PC-3 (cell line): ENCODE data around the gene SLC35D1. TPM values are rescaled to one million over a fixed set of nuclear protein-coding genes. Genes with fewer than 3 reads are reported as not detected.

Source experiments
- ATAC-seq: fragments of 200-7000 bp; cut with Tn5 transposase; 2 replicates; pipeline ENCODE4 v1.9.1; 2020; ENCODE audit warnings: mild to moderate bottlenecking, moderate library complexity
- BruUV-seq: library from RNA; stranded (reverse); fragments of 400-500 nt; replicated peaks from 2 replicates; lab custom pipeline; 2021; lab: Mats Ljungman, UMichigan
- CTCF ChIA-PET: fragments of 300-600 bp; sonication (Branson Sonifier 250); formaldehyde crosslinking; loops from one replicate; lab custom pipeline; 2022; ENCODE audit warnings: antibody characterized with exemption; lab: Charles Lee
- POLR2A ChIA-PET: fragments of 300-600 bp; sonication (Branson Sonifier 250); formaldehyde crosslinking; loops from one replicate; lab custom pipeline; 2022; ENCODE audit warnings: antibody characterized with exemption; ENCODE audit not compliant: unreplicated experiment; lab: Charles Lee
- DNase-seq: peaks from one replicate; pipeline ENCODE4 v3.0.0-alpha.2; 2015
- H2AFZ ChIP-seq: fragments of 300-600 bp; sonication (generic); 2 replicates; pipeline ENCODE4 v1.6.0; 2016; ENCODE audit warnings: antibody characterized with exemption, low read length
- H3F3A ChIP-seq: fragments of 300-600 bp; sonication (generic); one replicate; pipeline ENCODE4 v1.6.0; 2017; ENCODE audit warnings: antibody characterized with exemption, low read length, control low read depth, mild to moderate bottlenecking; ENCODE audit not compliant: unreplicated experiment
- H3K27ac ChIP-seq: fragments of 300-600 bp; sonication (generic); 2 replicates; pipeline ENCODE4 v1.5.1; 2016; ENCODE audit warnings: mild to moderate bottlenecking, low read length
- H3K27me3 ChIP-seq: fragments of 300-600 bp; sonication (generic); 2 replicates; pipeline ENCODE4 v1.6.1; 2016; ENCODE audit warnings: low read length, mixed read lengths
- H3K36me3 ChIP-seq: fragments of 300-600 bp; sonication (generic); 2 replicates; pipeline ENCODE4 v1.6.1; 2016; ENCODE audit warnings: low read depth, mixed run types, low read length, mixed read lengths
- H3K4me1 ChIP-seq: fragments of 300-600 bp; sonication (generic); 2 replicates; pipeline ENCODE4 v1.5.1; 2016; ENCODE audit warnings: low read length; ENCODE audit not compliant: insufficient read depth
- H3K4me2 ChIP-seq: fragments of 300-600 bp; sonication (generic); 2 replicates; pipeline ENCODE4 v1.6.0; 2016; ENCODE audit warnings: low read length
- H3K4me3 ChIP-seq: fragments of 300-600 bp; sonication (generic); 2 replicates; pipeline ENCODE4 v1.5.1; 2016; ENCODE audit warnings: mild to moderate bottlenecking, low read length, mixed read lengths
- H3K79me2 ChIP-seq: fragments of 300-600 bp; sonication (generic); 2 replicates; pipeline ENCODE4 v1.6.1; 2017; ENCODE audit warnings: low read length, mixed read lengths
- H3K9ac ChIP-seq: fragments of 300-600 bp; sonication (generic); 2 replicates; pipeline ENCODE4 v1.6.0; 2016; ENCODE audit warnings: mild to moderate bottlenecking, low read length
- H3K9me2 ChIP-seq: fragments of 300-600 bp; sonication (generic); replicated peaks from 2 replicates; pipeline ENCODE4 v1.6.1; 2016; ENCODE audit warnings: mixed run types, low read length, mixed read lengths
- H3K9me3 ChIP-seq: fragments of 300-600 bp; sonication (generic); 2 replicates; pipeline ENCODE4 v1.6.1; 2016; ENCODE audit warnings: low read length, mixed read lengths
- H4K20me1 ChIP-seq: fragments of 300-600 bp; sonication (generic); 2 replicates; pipeline ENCODE4 v1.6.1; 2016; ENCODE audit warnings: low read length, mixed read lengths
- EZH2 ChIP-seq: fragments of 300-600 bp; sonication (generic); IDR thresholded peaks from one replicate; pipeline ENCODE4 v1.6.1; 2017; ENCODE audit warnings: antibody characterized with exemption, mild to moderate bottlenecking, low read length; ENCODE audit not compliant: unreplicated experiment
- EZH2phosphoT487 ChIP-seq: fragments of 300-600 bp; sonication (generic); IDR thresholded peaks from 2 replicates; pipeline ENCODE4 v1.6.1; 2018; ENCODE audit warnings: mild to moderate bottlenecking, antibody characterized with exemption, low read length, borderline replicate concordance
- intact Hi-C: fragments of 100-400 bp; cut with micrococcal nuclease; formaldehyde crosslinking; loops from 2 replicates; pipeline ENCODE4 v1.9.0; 2023
- total RNA-seq: library from RNA; depleted of rRNA; stranded (reverse); fragments of >200 nt; gene quantifications from 2 replicates; pipeline ENCODE4 v1.2.3, GENCODE V29; 2014
- TF ChIP-seq, protein P1 (sequence below): fragments of 300-600 bp; sonication (generic); conservative IDR thresholded peaks from 2 replicates; pipeline ENCODE4 v1.5.1; 2017; ENCODE audit warnings: antibody characterized with exemption, low read depth, mild to moderate bottlenecking, low read length

SLC35D1 gene
- total RNA-seq, 1 experiment from 2014 or later: 6.1 TPM

DNA sequence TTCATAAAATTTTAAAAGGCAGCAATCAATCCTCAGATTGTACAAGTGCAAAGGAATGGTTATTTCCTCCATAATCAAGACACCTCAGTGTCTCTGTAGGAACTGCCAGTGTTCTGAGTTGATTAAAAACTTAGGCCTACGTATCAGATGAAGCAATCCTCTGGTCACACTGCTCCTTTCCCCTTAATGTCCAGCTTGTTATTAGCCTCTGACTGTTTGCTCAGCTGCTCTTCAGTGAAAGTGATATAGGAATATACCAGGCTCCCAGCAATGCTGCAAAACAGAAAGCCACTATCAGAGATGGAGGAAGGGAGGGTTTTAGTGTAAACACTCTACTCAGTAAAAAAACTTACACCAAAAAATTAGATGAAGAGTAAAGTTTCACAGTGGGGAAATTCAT, 49.8 kb downstream of the SLC35D1 start:
- TF ChIP-seq EZH2: no peak
- TF ChIP-seq EZH2phosphoT487: no peak
- Histone ChIP-seq H3K4me2 (no peak overlapping the region), H3K27me3 (no peaks in the 10 kb centered on the region), H3K9me2 (no peaks in the 10 kb centered on the region), H3K27ac (no peak overlapping the region), H3K9ac (no peak overlapping the region), H3F3A (no peaks in the 10 kb centered on the region), H4K20me1 (no peaks in the 10 kb centered on the region), H2AFZ (no peak overlapping the region), H3K4me1 (no peaks in the 10 kb centered on the region), H3K36me3 (no peaks in the 10 kb centered on the region), H3K79me2 (no peaks in the 10 kb centered on the region), H3K4me3 (no peak overlapping the region), H3K9me3 (no peaks in the 10 kb centered on the region)
- ChIA-PET POLR2A (interaction anchor here (0.6 kb wide), 1 partner anchor 28 kb away, joined by 8 read pairs; no protein-coding TSS in a partner anchor), CTCF (no interaction called here)
- intact Hi-C loops: no loop called here
- no TSS peak for BruUV-seq
- no peak for ATAC-seq
- no peak for DNase-seq

DNA sequence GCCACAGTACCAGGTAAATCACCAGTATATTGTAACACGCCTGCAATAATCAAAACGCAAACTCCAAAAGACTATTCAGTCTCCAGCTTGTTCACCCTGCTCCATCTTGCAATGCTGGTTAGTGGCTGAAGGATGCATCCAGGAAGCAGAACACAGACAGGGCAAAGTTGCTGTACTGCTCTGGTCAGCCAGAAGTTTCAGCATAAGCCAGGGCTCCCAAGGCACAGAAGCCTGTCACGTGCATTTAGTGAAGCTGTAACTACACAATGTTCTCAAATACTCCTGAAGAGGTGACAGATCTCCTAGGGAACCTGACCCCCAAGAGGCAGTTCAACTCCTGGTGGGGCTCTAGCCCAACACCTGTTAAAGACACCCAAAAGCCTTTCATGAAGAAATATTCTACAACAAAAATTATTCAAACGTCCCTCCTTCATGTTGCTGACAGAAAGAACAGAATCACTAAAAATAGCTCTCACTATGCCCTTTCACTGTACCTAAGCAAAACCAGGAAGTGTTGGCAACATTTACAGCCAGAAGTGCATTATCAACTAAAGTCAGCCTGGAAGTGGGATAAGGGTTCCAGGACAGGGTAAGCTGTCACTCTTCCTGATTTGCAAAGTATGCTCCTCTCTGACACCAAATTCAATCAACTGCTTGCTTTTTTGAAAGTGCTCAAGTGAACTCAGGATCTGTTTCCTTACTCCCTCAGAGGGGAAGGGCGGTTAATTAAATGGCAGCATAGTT, 52.1 kb downstream of the SLC35D1 start:
- no peak for TF ChIP-seq EZH2
- TF ChIP-seq, protein P1, sequence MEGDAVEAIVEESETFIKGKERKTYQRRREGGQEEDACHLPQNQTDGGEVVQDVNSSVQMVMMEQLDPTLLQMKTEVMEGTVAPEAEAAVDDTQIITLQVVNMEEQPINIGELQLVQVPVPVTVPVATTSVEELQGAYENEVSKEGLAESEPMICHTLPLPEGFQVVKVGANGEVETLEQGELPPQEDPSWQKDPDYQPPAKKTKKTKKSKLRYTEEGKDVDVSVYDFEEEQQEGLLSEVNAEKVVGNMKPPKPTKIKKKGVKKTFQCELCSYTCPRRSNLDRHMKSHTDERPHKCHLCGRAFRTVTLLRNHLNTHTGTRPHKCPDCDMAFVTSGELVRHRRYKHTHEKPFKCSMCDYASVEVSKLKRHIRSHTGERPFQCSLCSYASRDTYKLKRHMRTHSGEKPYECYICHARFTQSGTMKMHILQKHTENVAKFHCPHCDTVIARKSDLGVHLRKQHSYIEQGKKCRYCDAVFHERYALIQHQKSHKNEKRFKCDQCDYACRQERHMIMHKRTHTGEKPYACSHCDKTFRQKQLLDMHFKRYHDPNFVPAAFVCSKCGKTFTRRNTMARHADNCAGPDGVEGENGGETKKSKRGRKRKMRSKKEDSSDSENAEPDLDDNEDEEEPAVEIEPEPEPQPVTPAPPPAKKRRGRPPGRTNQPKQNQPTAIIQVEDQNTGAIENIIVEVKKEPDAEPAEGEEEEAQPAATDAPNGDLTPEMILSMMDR: no peak
- no peak for TF ChIP-seq EZH2phosphoT487
- ChIA-PET CTCF (no interaction called here), POLR2A (no interaction called here)
- Histone ChIP-seq H3K27ac (no peak overlapping the region), H3K9ac (no peak overlapping the region), H4K20me1 (no peaks in the 10 kb centered on the region), H3F3A (no peaks in the 10 kb centered on the region), H3K9me2 (no peaks in the 10 kb centered on the region), H3K9me3 (no peaks in the 10 kb centered on the region), H3K36me3 (no peaks in the 10 kb centered on the region), H3K4me3 (no peak overlapping the region), H2AFZ (no peak overlapping the region), H3K4me1 (no peaks in the 10 kb centered on the region), H3K27me3 (no peaks in the 10 kb centered on the region), H3K4me2 (no peak overlapping the region), H3K79me2 (no peaks in the 10 kb centered on the region)
- ATAC-seq (no peak), DNase-seq (no peak)
- intact Hi-C loops: no loop called here
- BruUV-seq: no TSS peak

DNA sequence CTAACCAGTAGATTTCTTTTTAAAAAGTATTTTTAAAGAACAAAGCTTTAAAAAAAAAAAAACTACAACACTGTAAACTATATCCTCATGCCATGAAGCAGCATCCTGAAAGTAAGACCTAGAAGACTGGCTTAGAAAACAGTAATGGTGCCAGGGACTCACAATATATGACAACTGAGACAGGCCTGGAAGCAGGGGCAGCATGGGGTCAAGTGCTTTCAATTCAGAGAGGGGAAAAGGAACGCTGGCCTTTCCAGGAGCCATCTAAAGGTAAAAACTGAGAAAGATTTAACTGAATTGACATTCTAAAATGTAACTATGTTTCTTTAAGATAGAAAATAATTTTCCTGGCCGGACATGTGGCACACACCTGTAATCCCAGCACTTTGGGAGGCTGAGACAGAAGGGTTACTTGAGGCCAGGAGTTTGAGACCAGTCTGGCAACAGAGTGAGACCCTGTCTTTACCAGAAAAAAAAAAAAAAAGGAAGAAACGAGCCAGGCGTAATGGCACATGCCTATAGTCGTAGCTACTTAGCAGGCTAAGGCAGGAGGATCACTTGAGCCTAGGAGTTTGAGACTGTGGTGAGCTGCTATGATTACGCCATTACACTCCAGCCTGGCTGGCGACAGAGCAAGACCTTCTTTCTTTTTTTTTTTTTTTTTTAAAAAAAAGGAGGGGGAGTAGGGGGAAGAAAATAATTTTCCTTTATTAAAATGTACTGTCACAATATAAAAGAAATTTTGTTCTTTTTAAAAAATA, 54.1 kb downstream of the SLC35D1 start:
- Histone ChIP-seq H3K27ac (no peak overlapping the region), H3K27me3 (no peaks in the 10 kb centered on the region), H3K9me2 (no peaks in the 10 kb centered on the region), H3F3A (no peaks in the 10 kb centered on the region), H3K9me3 (no peaks in the 10 kb centered on the region), H3K4me3 (no peak overlapping the region), H3K4me2 (no peak overlapping the region), H4K20me1 (no peaks in the 10 kb centered on the region), H3K9ac (no peak overlapping the region), H3K4me1 (no peaks in the 10 kb centered on the region), H3K79me2 (no peaks in the 10 kb centered on the region), H3K36me3 (no peaks in the 10 kb centered on the region), H2AFZ (no peak overlapping the region)
- intact Hi-C loops: loop anchor here (5.0 kb wide), 2 partner anchors 52 to 502 kb away; partner anchors contain the start of gene SLC35D1
- ChIA-PET CTCF (no interaction called here), POLR2A (no interaction called here)
- BruUV-seq: no TSS peak
- TF ChIP-seq EZH2phosphoT487 (no peak), EZH2 (no peak)
- TF ChIP-seq, protein P1: no peak
- ATAC-seq: no peak
- no peak for DNase-seq
